GM18519 (cell line): Measurements from ENCODE around the gene RCOR3.

ENCODE experiments used
- ATAC-seq: cut with Tn5 transposase; IDR thresholded peaks from one replicate; pipeline ENCODE4 v1.9.1; 2021; ENCODE audit warnings: mild to moderate bottlenecking, moderate library complexity; ENCODE audit not compliant: unreplicated experiment, low FRiP score

Gene RCOR3

DNA sequence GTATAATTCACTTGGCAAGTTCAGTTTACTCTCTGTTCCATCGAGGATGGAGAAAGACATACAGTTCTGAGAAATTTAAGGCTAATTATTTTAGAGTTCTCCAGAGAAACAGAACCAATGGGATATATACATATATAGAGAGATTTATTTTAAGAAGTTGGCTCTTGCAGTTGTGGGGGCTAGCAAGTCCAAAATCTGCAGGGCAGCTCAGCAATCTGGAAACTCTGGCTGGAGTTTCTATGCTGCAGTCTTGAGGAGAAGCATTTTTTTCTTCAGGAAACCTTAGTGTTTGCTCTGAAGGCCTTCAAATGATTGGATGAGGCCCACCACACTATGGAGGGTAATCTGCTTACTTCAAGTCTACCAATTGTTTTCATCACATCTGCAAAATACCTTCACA lies 102.0 kb downstream of the RCOR3 start:
- no peak for ATAC-seq
